ENCODE measurements around the gene DPY19L1.
"Not testable (repeated sequence)": the region's sequence is repeated elsewhere in the genome, so short reads cannot be mapped to it uniquely, and the experiment has no call there.

The DPY19L1 gene

DNA sequence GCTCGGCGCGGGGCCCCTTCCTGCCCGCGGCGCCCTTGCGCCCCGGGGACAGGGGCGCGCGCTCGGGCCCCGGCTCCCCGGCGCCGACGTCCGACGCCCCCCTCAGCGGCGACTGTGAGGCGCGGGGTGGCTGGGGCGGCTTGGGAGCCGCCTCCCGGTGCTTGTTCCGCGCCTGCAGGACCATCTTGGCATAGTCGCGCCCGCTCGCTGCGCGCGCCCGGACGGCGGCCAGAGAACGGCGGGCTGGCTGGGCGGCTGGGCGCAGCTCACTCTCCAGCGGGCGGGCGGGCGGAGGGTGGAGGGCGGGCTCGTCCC, at the start of gene DPY19L1:
TSS of gene DPY19L1 (minus strand) at position 275 of the 315 bp plus-strand sequence. CDS start at position 184, 91 bp downstream.
- DNase-seq = no peak

DNA sequence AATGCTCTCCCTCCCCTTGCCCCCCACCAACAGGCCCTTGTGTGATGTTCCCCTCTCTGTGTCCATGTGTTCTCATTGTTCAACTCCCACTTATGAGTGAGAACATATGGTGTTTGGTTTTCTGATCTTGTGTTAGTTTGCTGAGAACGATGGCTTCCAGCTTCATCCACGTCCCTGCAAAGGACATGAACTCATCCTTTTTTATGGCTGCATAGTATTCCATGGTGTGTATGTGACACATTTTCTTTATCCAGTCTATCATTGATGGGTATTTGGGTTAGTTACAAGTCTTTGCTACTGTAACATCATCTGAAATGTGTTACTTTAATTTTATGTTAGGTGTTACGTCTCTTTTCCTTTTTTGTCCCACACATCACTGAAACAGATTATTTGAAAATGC, 42.2 kb upstream of the DPY19L1 start:
- not testable (repeated sequence) for DNase-seq

DNA sequence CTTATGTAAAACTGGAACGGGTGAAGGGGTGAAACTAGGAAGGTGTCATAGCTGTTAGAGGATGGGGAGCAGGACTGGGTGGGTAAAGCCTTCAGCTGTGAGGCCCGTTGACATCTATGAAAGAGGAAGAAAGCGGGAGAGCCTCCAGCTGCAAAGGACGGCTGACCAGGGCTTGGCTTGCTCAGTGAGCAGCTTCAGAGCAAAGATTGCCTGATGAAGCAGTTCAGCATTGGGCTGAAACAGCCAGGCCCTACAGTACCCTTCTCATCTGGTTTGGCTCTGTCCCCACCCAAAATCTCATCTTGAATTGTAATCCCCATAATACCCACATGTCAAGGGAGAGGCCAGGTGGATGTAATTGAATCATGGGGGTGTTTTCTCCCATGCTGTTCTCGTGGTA, 36.7 kb upstream of the DPY19L1 start:
- DNase-seq = not testable (repeated sequence)

DNA sequence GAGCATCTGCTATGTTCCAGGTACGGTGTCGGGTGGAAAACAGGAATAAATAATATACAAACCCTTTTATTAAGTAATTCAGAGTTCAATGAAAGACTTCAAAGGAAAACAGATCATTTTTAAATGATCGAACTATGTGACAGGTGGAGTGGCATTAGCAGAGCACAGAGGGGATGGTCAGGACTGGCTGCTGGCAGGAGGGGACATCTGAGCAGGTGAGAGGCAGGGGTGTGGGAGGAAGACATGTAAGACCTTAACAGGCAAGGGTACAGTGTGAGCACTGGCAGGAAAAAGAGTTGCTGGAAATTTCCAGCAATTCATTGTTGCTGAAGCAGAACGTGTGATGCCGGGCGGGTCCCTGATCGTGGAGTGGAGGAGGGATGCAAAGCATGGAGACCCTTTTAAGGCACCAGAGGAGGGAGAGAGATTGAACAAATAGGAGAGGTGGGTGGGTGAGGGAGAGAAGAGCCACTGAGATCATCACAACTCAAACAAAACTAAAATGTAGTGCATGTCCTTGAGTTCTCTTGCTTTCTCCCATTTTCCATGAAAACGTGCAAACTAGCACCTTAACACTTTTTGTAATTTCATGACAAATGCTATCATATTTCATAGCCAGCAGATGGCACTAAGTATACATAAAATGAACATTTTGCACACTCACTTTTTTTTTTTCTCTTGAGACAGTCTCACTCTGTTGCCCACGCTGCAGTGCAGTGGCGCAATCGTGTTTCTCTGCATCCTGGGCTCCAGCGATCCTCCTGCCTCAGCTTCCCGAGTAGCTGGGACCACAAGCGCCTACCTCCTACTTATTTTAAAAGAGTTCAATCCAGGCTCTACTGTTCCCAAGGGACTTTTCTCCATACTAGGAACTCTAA, 35.9 kb upstream of the DPY19L1 start:
- DNase-seq = peak in 1 of 2 donors; percentile 3

DNA sequence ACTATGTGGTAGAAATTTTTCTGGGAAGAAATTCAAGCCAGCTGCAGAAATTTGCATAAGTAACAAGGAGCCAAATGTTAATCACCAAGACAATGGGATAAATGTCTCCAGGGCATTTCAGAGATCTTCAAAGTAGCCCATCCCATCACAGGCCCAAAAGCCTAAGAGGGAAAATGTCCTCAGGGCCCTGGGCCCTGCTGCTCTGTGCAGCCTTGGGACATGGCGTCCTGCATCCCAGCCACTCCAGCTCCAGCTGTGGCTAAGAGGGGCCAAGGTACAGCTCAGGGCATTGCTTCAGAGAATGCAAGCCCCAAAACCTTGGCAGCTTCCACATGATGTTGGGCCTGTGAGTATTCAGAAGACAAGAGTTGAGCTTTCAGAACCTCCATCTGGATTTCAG, 31.8 kb upstream of the DPY19L1 start:
- not testable (repeated sequence) for DNase-seq

DNA sequence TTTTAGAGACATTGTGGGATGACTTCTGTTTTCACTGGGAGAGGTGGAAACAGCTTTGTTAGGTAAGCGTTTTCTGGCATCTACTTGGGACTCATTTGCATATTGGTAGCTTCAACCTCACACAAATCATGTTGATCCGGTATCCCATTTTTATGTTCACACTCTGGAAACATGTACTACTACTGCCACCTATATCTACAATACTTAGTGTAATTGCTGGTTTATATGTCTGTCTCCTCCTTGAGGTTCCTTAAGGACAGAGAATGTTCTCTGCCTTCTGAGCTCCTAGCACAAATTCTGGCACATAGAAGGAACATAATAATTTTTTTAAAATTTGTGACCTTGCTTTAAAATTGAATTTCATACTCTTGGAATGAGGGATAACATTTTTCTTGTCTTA, 28.1 kb upstream of the DPY19L1 start:
- DNase-seq = not testable (repeated sequence)

DNA sequence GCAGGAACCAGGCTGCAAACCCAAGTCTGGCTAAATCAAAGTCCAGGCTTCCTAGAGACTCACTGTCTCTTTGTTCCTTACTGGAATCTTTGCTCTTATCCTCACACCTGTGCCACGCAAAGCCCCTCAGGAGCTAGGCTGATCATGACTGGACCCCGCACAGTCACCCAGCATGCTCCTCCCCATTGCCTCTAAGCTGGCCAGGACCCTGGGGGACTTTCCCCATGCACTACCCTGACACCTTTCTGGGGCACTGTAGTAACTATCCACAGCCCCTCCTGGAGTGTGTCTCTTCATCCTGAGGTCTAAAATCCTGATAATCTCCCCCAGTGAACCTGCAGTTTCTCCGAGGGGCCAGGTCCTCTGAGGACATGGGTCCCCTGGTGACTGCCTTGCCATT, 21.3 kb upstream of the DPY19L1 start:
- DNase-seq = not testable (repeated sequence)

DNA sequence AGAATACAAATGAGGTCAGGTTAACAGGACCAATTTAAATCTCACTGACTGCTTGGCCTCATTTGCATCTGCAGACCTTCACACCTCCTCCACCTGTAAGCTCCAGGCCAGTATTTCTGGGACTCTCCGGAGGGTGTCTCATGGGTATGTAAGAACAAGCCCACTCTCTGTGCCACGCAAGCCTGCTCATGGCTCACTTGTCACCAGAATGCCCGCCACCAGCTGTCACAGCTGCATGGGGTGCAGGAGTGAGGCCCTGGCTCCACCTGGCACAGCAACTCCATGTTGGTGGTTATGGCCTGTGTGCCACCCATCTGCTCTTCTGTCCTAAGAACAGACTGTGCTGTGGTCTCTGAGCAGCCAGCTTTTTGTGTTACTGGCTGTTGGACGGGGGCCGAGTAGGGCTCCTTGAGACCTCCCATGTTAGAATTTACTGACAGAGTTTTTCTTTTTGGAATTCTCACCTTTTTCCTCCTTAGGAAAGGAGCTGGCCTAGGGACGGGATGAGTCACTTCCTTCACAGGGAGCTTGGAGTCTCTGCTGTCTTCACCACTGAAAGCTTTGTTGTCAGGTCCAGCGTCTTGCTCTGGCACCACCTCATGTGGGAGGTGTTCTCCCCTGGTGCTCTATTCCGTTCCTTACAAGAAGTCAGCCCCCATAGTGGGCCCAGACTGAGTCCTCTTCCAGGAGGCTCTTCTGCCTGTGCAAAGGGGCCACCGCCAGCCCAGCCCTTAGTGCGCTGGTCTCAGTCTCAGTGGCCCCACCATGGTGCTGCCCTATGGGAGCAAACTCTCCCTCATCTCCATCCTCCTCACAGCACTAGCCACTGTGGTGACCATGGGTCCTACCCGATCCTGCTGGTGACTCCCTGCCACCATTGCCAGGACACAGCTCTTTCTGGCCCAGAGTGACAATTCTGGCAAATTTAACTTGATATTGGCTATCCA, 20.5 kb upstream of the DPY19L1 start:
- not testable (repeated sequence) for DNase-seq

DNA sequence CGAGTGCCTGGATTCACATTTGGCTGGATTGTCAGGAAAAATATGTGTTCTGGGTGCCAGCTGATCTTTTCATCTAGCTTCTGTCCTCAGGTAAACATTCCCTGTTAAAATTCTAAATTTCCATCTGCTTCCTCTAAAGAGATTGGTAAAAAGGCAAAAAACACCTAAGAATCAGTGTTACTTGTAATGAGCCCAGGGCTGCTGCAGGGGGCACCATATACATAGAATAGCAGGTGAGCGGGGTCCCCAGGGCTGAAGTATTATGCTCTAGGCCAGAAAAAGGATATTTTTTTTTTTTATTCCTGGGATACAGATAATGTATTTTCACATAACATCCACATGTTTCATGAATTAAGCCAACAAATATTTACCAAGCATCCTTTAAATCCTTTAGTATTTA, 18.4 kb upstream of the DPY19L1 start:
- not testable (repeated sequence) for DNase-seq

DNA sequence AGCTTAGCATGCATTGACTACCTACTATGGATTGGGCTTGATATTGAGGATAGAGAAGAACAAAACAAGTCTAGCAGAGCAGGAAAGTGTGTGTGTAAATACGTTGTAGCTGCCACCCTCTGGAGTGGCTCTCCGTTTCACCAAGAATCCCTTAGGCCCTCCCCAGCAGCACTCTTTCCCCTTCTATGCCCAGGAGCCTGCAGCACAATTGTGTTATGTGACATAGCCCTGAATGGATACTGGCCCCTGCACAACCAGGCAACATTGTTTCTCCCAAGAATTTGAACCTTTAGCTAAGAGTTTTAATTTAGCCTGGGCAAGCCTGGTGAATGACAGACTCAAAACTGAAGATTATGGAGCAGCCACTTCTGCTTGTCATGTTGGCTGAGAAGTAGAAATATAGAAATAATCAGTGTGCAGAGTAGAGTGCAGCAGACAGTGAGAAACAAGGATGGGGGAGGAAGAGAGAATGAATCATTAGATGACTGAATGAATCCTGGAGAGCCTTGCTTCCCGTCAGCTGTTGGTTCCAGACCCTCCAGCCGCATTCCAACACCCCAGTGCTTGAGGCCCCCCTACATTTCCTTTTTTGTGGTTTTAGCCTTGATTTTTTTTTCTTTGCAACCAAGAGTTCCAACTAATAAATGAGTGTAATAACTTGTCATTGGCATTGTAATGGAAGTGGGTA, 16.3 kb upstream of the DPY19L1 start:
- not testable (repeated sequence) for DNase-seq

DNA sequence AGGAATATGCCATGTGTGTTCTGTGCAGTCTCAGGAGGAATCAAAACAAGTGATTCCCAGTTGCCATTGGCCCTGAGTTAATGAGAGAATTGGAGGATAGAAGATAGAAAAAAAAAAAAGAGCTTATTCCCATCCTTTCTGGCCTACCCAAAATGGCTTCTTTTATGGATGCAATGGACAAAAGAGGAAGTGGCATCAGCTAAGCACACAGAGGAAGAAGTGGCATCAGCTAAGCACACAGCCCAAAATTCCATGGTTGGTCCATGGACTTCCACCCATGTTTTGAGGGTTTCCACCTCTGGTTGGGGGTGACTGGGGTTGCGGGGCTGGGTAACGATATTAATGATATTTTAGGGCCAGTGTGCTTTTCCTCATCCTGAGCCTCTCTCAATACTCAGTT, 11.1 kb upstream of the DPY19L1 start:
- DNase-seq = not testable (repeated sequence)

DNA sequence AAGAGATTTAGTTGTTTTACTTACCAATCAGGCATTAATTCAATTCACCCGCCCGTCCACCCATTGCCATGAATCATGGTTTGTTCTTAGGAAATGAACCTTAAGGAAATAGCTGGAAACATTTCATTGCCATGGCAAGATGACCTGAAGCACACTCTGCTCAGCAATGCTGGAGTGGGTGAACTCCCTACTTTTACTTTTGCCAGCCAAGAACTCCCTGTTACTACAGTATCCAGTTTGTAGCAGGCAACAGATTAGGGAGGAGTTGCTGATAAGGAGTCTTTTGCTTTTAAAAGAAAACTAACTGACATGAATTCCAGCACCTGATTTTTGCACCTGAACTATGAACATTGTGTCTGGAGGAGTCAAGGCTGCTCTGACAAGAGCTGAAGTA, 10.6 kb upstream of the DPY19L1 start:
- DNase-seq = not testable (repeated sequence)

DNA sequence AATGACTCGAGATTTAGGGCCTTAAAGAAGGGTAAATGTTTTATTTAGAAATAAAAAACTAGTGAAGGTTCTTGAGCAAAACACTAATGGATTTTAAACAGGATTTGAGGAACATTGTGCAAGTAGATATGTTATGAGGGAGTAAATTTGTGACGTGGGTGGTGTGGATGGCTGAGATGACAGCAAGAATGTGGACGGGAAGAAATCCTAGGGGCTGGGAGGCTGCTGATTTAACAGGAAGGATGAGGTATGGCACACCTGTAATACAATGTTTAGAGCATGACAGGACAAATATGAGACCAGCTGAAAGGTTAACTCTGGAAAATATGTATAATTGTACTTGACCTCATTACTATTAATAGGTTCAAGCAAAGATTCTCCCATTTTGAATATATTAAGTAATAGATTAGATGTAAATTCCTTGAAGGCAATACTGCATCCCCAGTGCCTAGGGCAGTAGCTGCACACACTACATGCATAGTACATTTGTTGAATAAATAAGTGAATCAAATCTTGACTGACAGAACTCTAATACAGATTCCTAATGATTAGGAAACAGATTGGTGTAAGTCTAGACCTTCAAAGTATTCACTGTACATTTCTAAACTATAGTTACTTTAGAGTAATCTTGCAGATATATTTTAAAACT, 10.1 kb upstream of the DPY19L1 start:
- DNase-seq = not testable (repeated sequence)

DNA sequence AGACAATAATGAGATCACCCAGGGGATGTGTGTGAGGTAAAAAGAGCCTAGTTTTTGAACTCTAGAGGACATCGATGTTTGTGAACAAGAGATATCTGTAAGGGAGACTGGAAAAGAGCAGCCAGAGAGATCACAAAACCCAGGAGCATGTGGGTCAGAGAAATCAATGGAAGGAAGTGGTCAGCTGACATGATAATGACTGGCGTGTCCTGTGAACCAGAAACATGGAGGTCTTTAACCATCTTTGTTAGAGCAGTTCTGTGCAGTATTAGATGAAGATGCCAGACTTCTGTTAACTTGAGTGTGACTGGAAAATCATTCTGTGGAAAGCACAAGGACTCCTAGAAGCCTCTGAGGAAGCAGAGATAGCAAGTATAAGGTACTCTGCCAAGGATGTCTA, 6.0 kb upstream of the DPY19L1 start:
- not testable (repeated sequence) for DNase-seq

DNA sequence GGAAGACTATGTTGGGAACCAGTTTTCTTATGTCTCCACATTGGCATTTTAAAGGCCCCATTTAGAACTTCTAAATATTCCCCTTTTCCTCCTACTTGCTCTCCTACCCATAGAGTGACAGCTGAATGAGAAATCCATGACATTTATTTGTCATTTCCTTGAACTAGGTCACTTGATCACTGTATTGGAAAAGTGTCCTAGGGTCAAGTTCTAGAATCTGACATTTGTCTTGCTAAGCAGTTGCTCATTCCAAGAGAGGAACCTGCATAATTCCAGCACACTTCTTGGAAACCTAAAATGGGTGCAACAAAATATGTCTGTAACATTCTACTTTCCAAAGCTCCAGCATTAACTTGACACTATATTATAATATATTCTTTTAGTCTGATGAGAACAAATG, 3.6 kb upstream of the DPY19L1 start:
- DNase-seq = no peak

DNA sequence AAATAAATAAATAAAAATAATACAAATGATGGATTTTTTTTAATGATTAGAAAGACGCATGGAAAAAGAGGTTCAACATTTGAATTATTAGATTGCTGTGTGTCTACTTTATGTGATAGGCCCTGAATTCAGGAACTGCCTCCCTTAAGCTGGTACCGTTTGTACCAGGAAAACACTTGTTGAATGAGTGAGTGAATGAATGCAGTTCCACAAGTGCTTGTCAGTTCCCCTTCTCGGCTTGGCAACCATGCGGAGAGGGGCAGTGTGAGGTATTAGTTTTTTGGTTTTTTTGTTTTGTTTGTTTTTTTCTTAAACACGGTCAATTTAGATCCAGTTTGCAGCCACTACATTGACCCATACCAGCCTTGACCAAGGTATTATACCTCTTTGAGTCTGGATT, 2.1 kb upstream of the DPY19L1 start:
- DNase-seq = no peak

DNA sequence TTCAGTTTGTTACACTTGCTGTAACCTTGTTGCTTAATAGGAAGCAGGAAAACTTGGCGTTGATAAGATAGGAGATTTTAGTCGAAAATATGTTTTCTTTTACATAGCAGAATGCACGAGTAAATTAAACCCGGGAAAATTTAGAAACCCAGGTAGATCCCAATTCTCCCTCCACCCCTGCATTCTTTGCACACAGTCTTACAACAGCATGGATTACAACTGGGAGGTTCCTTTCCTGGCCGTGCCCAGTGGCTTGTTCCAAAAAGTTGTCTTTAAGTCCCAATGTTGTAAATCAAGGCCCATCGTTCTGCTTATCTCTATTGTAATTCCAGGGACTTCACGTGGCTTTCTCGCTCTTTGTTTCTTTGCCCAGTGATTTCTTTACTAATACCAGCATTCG, 1.1 kb upstream of the DPY19L1 start:
- DNase-seq = no peak

DNA sequence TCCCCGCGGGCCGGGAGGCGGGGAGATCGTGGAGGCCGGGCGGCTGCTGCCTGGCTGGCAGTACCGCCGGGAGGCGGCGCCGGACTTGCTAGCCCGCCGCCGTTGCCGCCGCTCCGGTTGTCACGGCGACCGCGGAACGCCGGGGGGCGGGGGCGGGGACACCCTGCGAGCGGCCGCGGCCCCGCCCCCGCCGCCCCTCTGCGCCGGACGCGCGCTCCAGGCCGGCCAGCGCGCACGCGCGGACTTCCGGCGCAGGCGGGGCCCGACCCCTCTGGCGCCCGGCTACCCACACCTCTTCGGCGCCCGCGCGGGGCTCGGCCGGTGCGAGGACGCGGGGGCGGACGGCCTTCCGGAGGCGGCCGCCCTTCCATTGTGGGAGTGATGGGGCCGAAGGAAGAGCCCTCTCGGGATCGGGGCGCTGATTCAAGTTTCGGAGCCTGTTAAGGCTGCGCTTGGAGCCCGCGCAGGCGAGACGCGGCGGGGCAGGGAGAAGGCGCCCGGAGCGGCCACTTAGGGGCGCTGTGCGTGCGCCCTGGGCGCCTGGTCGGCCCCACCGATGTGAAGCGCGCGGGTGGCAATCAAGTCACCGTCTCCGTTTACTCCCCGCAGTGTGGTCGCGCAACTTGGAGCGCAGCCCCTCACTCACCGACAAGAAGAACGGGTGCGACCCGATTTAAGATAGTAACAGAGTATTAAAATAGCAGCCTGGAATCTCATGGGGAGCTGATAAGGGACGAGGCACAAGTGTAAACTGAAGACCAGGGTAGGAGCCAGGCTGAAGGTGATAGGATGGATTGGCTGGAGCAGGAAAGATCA, 449 bp upstream of the DPY19L1 start:
- peak; percentile 91 to 94 for DNase-seq

DNA sequence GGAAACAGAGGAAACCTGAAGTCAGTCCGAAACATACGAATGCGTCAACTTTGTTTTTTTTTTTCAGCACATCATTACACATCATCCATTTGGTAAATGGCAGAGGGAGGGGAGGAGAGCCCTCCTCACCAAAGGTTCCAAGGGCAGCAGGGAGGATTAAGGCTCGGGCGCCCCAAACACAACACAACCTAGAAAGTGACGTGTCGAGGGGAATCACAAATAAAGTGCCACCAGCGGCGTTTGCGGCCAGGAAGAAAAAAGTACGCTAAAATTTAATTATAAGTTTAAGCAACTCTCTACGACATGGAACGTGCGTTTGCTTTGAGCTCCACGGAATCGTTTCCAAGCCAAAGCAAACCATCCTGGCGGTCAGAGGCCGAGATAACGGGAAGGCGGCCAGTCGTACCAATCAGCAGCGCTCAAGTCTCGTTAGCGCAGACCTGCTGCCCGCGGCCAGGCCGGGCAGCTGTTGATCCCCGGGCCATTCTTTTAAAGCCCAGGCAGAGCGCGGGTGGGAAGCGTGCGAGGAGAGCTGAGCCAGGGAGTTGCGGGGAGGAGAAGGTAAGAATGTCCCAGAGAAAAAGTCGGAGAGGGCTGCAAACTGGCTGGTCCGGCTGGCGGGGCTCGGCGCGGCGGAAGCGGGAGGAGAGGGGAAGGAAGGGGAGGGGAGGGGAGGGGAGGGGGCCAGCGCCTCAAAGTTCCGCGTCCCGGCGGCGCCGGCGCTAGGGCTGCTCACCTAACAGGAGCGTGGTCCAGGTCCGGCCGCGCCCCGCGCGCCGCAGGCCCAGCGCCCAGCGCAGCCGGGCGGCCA, 719 bp downstream of the DPY19L1 start:
- peak; percentile 19 to 56 for DNase-seq

DNA sequence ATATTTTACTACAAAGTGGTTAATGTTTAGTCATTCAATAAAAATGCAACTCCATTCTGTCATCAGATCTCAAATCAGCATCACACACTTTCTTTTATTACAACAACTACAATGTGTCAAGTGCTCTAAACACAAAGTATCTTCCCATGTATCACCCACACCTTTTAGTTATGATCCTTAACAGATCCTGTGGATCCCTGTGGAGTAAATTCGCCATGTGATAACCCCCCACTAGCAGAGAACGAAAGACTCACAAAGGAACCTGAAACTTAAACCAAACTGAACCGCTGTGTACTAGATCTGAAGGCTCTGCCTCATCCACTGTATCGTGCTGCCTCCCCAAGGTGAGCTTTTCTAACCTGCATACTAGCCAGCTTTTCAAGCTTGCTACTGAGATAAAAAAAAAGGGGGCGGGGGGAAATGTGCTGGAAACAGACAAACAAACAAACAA, 1.7 kb downstream of the DPY19L1 start:
- peak; percentile 5 to 58 for DNase-seq

DNA sequence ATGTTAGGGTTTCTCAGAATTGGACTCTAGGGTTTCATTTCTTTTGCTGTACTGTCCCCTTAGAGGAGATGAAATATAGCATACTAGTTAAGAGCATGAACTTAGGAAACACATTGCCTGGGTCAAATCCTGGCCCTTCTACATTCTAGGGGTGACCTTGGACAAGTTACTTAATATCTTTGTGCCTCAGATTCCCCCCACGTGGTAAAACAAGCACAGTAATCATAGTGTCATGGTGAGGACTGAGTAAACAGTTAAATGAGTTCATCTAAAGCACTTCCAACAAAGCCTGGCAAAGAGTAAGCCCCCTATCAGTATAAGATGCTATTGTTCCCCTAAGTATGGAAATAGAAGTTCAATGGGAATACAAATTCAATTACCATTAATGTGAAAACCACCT, 5.1 kb downstream of the DPY19L1 start:
- DNase-seq = no peak
